TTC549 (cell line): Measurements from ENCODE around the gene SLC38A2.

ENCODE experiments used
- FAIRE-seq: peaks from 2 replicates; lab custom pipeline; 2012; peaks lifted over from hg19 to GRCh38; lab: Jason Lieb, UNC

The SLC38A2 gene

GRCh38 chr12:46391630-46392029 is 19.1 kb upstream of the SLC38A2 start:
- FAIRE-seq, result no peak

GRCh38 chr12:46390881-46391280 is 18.3 kb upstream of the SLC38A2 start:
- FAIRE-seq, result no peak

GRCh38 chr12:46390304-46390703 is 17.7 kb upstream of the SLC38A2 start:
- no peak for FAIRE-seq

- peak; percentile 94 for FAIRE-seq
Measured at GRCh38 chr12:46389031-46389616, 16.6 kb upstream of the SLC38A2 start.

GRCh38 chr12:46388427-46389021 is 16.0 kb upstream of the SLC38A2 start:
- FAIRE-seq, result no peak

- no peak for FAIRE-seq
Measured at GRCh38 chr12:46387670-46388069, 15.1 kb upstream of the SLC38A2 start.

- no peak for FAIRE-seq
Measured at GRCh38 chr12:46386877-46387629, 14.5 kb upstream of the SLC38A2 start.

- peak; percentile 97 for FAIRE-seq
Measured at GRCh38 chr12:46386360-46386867, 13.8 kb upstream of the SLC38A2 start.

- FAIRE-seq, result no peak
Measured at GRCh38 chr12:46385438-46385837, 12.9 kb upstream of the SLC38A2 start.

GRCh38 chr12:46384451-46385309 is 12.1 kb upstream of the SLC38A2 start:
- peak; percentile 49 for FAIRE-seq

- FAIRE-seq, result peak; percentile 34
Measured at GRCh38 chr12:46383654-46384450, 11.3 kb upstream of the SLC38A2 start.

- no peak for FAIRE-seq
Measured at GRCh38 chr12:46382964-46383653, 10.5 kb upstream of the SLC38A2 start.

GRCh38 chr12:46382408-46382963 is 9.9 kb upstream of the SLC38A2 start:
- FAIRE-seq, result peak; percentile 86

- FAIRE-seq, result no peak
Measured at GRCh38 chr12:46380881-46381280, 8.3 kb upstream of the SLC38A2 start.

GRCh38 chr12:46380022-46380796 is 7.6 kb upstream of the SLC38A2 start:
- FAIRE-seq, result no peak

- no peak for FAIRE-seq
Measured at GRCh38 chr12:46379352-46379751, 6.8 kb upstream of the SLC38A2 start.

GRCh38 chr12:46378530-46378929 is 6.0 kb upstream of the SLC38A2 start:
- no peak for FAIRE-seq

- FAIRE-seq, result no peak
Measured at GRCh38 chr12:46377678-46378077, 5.1 kb upstream of the SLC38A2 start.

- FAIRE-seq, result no peak
Measured at GRCh38 chr12:46376579-46376978, 4.0 kb upstream of the SLC38A2 start.

- FAIRE-seq, result no peak
Measured at GRCh38 chr12:46374711-46375110, 2.1 kb upstream of the SLC38A2 start.
